ENCODE measurements around the gene MAPK10. TPM values are rescaled to one million over a fixed set of nuclear protein-coding genes. Genes with fewer than 3 reads are reported as not detected.

The MAPK10 gene
- total RNA-seq, 8 experiments from 2014 or later, result 1.2 to 104 (median 61.8) TPM

- no peak overlapping the region for H3K4me3 ChIP-seq
- WGBS, 10 experiments, result 57 to 100% (median 90%) methylated on average over 3 of the region's 3 CpGs; no CpG with 5 or more reads in 1 of the 10 experiments
- in situ Hi-C loops (cut with MboI; ENCODE audit: low pct_unique_long_range_greater_than_20kb in 2 of 9, low sequenced_read_pairs in 9 of 9, unreplicated experiment in 9 of 9), result no loop called here
- H3K4me1 ChIP-seq (replicated peaks in 1 of 2), result peaks cover 8% of the 10 kb centered on the region in 2 donors
- H3K27ac ChIP-seq, result no peak overlapping the region
- ATAC-seq (replicated peaks in 6 of 8), result no peak
These were observed 59.3 kb downstream of the MAPK10 start for GRCh38 chr4:86300516-86300915.

- H3K4me3 ChIP-seq, result no peak overlapping the region
- in situ Hi-C loops (cut with MboI; ENCODE audit: low pct_unique_long_range_greater_than_20kb in 2 of 9, low sequenced_read_pairs in 9 of 9, unreplicated experiment in 9 of 9), result no loop called here
- ATAC-seq (replicated peaks in 6 of 8), result no peak
- no peak overlapping the region for H3K27ac ChIP-seq
- H3K4me1 ChIP-seq (replicated peaks in 1 of 2), result peaks cover 4 to 5% of the 10 kb centered on the region in 2 donors
- WGBS, 10 experiments, result 33 to 85% (median 64%) methylated on average over 1 to 6 of the region's 6 CpGs
These were observed 63.0 kb downstream of the MAPK10 start for GRCh38 chr4:86296865-86297264.

GRCh38 chr4:86294883-86295282 lies 65.0 kb downstream of the MAPK10 start:
- WGBS, 10 experiments, result 60 to 98% (median 86%) methylated on average over 1 to 11 of the region's 11 CpGs; no CpG with 5 or more reads in 1 of the 10 experiments
- Histone ChIP-seq H3K4me3 (no peak overlapping the region), H3K4me1 (replicated peaks in 1 of 2) (no peaks in the 10 kb centered on the region), H3K27ac (no peak overlapping the region)
- in situ Hi-C loops (cut with MboI; ENCODE audit: low pct_unique_long_range_greater_than_20kb in 2 of 9, low sequenced_read_pairs in 9 of 9, unreplicated experiment in 9 of 9), result no loop called here
- ATAC-seq (replicated peaks in 6 of 8), result no peak

- in situ Hi-C loops (cut with MboI; ENCODE audit: low pct_unique_long_range_greater_than_20kb in 2 of 9, low sequenced_read_pairs in 9 of 9, unreplicated experiment in 9 of 9), result no loop called here
- ATAC-seq (replicated peaks in 6 of 8), result no peak
- H3K27ac ChIP-seq, result no peak overlapping the region
- no peaks in the 10 kb centered on the region for H3K4me1 ChIP-seq (replicated peaks in 1 of 2)
- no peak overlapping the region for H3K4me3 ChIP-seq
- 64 to 100% (median 92%) methylated on average over 2 of the region's 2 CpGs; no CpG with 5 or more reads in 5 of the 10 experiments for WGBS, 10 experiments
These were observed 68.7 kb downstream of the MAPK10 start for GRCh38 chr4:86291180-86291579.

GRCh38 chr4:86286726-86287125 lies 73.1 kb downstream of the MAPK10 start:
- Histone ChIP-seq H3K4me1 (replicated peaks in 1 of 2) (no peaks in the 10 kb centered on the region), H3K27ac (no peak overlapping the region), H3K4me3 (no peak overlapping the region)
- no peak for ATAC-seq (replicated peaks in 6 of 8)
- in situ Hi-C loops (cut with MboI; ENCODE audit: low pct_unique_long_range_greater_than_20kb in 2 of 9, low sequenced_read_pairs in 9 of 9, unreplicated experiment in 9 of 9), result no loop called here
- 54 to 100% (median 94%) methylated on average over 1 to 2 of the region's 2 CpGs; no CpG with 5 or more reads in 1 of the 10 experiments for WGBS, 10 experiments

GRCh38 chr4:86283371-86283770 lies 76.5 kb downstream of the MAPK10 start:
- WGBS, 10 experiments, result 36 to 100% (median 56%) methylated on average over 1 to 3 of the region's 3 CpGs
- H3K4me1 ChIP-seq (replicated peaks in 1 of 2), result no peaks in the 10 kb centered on the region

GRCh38 chr4:86280246-86280645 lies 79.6 kb downstream of the MAPK10 start:
- 17 to 100% (median 82%) methylated on average over 1 to 2 of the region's 2 CpGs; no CpG with 5 or more reads in 2 of the 10 experiments for WGBS, 10 experiments
- Histone ChIP-seq H3K27ac (no peak overlapping the region), H3K4me3 (no peak overlapping the region)

More at GRCh38 chr4:86283371-86283770, 76.5 kb downstream of the MAPK10 start:
- Histone ChIP-seq H3K4me3 (no peak overlapping the region), H3K27ac (no peak overlapping the region)
- in situ Hi-C loops (cut with MboI; ENCODE audit: low pct_unique_long_range_greater_than_20kb in 2 of 9, low sequenced_read_pairs in 9 of 9, unreplicated experiment in 9 of 9), result no loop called here
- ATAC-seq (replicated peaks in 6 of 8), result no peak

GRCh38 chr4:86279293-86279960 lies 80.4 kb downstream of the MAPK10 start:
- H3K27ac ChIP-seq, result no peak overlapping the region
- H3K4me1 ChIP-seq (replicated peaks in 1 of 2), result no peaks in the 10 kb centered on the region
- in situ Hi-C loops (cut with MboI; ENCODE audit: low pct_unique_long_range_greater_than_20kb in 2 of 9, low sequenced_read_pairs in 9 of 9, unreplicated experiment in 9 of 9), result no loop called here
- 50 to 100% (median 80%) methylated on average over 1 to 4 of the region's 5 CpGs; no CpG with 5 or more reads in 1 of the 10 experiments for WGBS, 10 experiments
- no peak overlapping the region for H3K4me3 ChIP-seq
- ATAC-seq (replicated peaks in 6 of 8), result no peak

More at GRCh38 chr4:86280246-86280645, 79.6 kb downstream of the MAPK10 start:
- no peaks in the 10 kb centered on the region for H3K4me1 ChIP-seq (replicated peaks in 1 of 2)
- ATAC-seq (replicated peaks in 6 of 8), result no peak
- in situ Hi-C loops (cut with MboI; ENCODE audit: low pct_unique_long_range_greater_than_20kb in 2 of 9, low sequenced_read_pairs in 9 of 9, unreplicated experiment in 9 of 9), result no loop called here

- no peak overlapping the region for H3K27ac ChIP-seq
- in situ Hi-C loops (cut with MboI; ENCODE audit: low pct_unique_long_range_greater_than_20kb in 2 of 9, low sequenced_read_pairs in 9 of 9, unreplicated experiment in 9 of 9), result no loop called here
- ATAC-seq (replicated peaks in 6 of 8), result peak in 1 of 8 experiments; percentile 41
- no peak overlapping the region for H3K4me3 ChIP-seq
- 0 to 88% (median 47%) methylated on average over 1 to 2 of the region's 2 CpGs; no CpG with 5 or more reads in 2 of the 10 experiments for WGBS, 10 experiments
- no peaks in the 10 kb centered on the region for H3K4me1 ChIP-seq (replicated peaks in 1 of 2)
These were observed 81.7 kb downstream of the MAPK10 start for GRCh38 chr4:86278126-86278525.

GRCh38 chr4:86274642-86275041 lies 85.2 kb downstream of the MAPK10 start:
- Histone ChIP-seq H3K4me3 (no peak overlapping the region), H3K27ac (no peak overlapping the region), H3K4me1 (replicated peaks in 1 of 2) (no peaks in the 10 kb centered on the region)
- no peak for ATAC-seq (replicated peaks in 6 of 8)
- in situ Hi-C loops (cut with MboI; ENCODE audit: low pct_unique_long_range_greater_than_20kb in 2 of 9, low sequenced_read_pairs in 9 of 9, unreplicated experiment in 9 of 9), result no loop called here

GRCh38 chr4:86272669-86273068 lies 87.2 kb downstream of the MAPK10 start:
- Histone ChIP-seq H3K4me1 (replicated peaks in 1 of 2) (no peaks in the 10 kb centered on the region), H3K27ac (no peak overlapping the region), H3K4me3 (no peak overlapping the region)
- in situ Hi-C loops (cut with MboI; ENCODE audit: low pct_unique_long_range_greater_than_20kb in 2 of 9, low sequenced_read_pairs in 9 of 9, unreplicated experiment in 9 of 9), result no loop called here
- ATAC-seq (replicated peaks in 6 of 8), result peak in 3 of 8 experiments; percentile 44 to 82 (median 63)
- WGBS, 10 experiments, result 0 to 100% (median 100%) methylated on average over 1 of the region's 1 CpG; no CpG with 5 or more reads in 3 of the 10 experiments

GRCh38 chr4:86271057-86271456 lies 88.8 kb downstream of the MAPK10 start:
- no peak for ATAC-seq (replicated peaks in 6 of 8)
- H3K4me1 ChIP-seq (replicated peaks in 1 of 2), result no peaks in the 10 kb centered on the region
- H3K4me3 ChIP-seq, result no peak overlapping the region
- in situ Hi-C loops (cut with MboI; ENCODE audit: low pct_unique_long_range_greater_than_20kb in 2 of 9, low sequenced_read_pairs in 9 of 9, unreplicated experiment in 9 of 9), result no loop called here
- 31 to 100% (median 80%) methylated on average over 1 of the region's 1 CpG; no CpG with 5 or more reads in 1 of the 10 experiments for WGBS, 10 experiments
- no peak overlapping the region for H3K27ac ChIP-seq

GRCh38 chr4:86269354-86269753 lies 90.5 kb downstream of the MAPK10 start:
- no peaks in the 10 kb centered on the region for H3K4me1 ChIP-seq (replicated peaks in 1 of 2)
- ATAC-seq (replicated peaks in 6 of 8), result peak in 2 of 8 experiments; percentile 22 to 33
- in situ Hi-C loops (cut with MboI; ENCODE audit: low pct_unique_long_range_greater_than_20kb in 2 of 9, low sequenced_read_pairs in 9 of 9, unreplicated experiment in 9 of 9), result no loop called here
- no peak overlapping the region for H3K27ac ChIP-seq
- H3K4me3 ChIP-seq, result no peak overlapping the region
- WGBS, 10 experiments, result 0 to 100% (median 78%) methylated on average over 1 of the region's 1 CpG

- Histone ChIP-seq H3K4me1 (replicated peaks in 1 of 2) (no peaks in the 10 kb centered on the region), H3K4me3 (no peak overlapping the region), H3K27ac (no peak overlapping the region)
- no peak for ATAC-seq (replicated peaks in 6 of 8)
- in situ Hi-C loops (cut with MboI; ENCODE audit: low pct_unique_long_range_greater_than_20kb in 2 of 9, low sequenced_read_pairs in 9 of 9, unreplicated experiment in 9 of 9), result no loop called here
These were observed 95.6 kb downstream of the MAPK10 start for GRCh38 chr4:86264241-86264640.
